ENCODE data around the gene CERK. TPM values are rescaled to one million over a fixed set of nuclear protein-coding genes. Genes with fewer than 3 reads are reported as not detected.

Gene CERK
- total and polyA plus RNA-seq, 9 of the 15 experiments (the other 6 are each of a cell fraction or from before 2014, with no cell fraction given): 1.1 to 14.9 (median 8.7) TPM

DNA sequence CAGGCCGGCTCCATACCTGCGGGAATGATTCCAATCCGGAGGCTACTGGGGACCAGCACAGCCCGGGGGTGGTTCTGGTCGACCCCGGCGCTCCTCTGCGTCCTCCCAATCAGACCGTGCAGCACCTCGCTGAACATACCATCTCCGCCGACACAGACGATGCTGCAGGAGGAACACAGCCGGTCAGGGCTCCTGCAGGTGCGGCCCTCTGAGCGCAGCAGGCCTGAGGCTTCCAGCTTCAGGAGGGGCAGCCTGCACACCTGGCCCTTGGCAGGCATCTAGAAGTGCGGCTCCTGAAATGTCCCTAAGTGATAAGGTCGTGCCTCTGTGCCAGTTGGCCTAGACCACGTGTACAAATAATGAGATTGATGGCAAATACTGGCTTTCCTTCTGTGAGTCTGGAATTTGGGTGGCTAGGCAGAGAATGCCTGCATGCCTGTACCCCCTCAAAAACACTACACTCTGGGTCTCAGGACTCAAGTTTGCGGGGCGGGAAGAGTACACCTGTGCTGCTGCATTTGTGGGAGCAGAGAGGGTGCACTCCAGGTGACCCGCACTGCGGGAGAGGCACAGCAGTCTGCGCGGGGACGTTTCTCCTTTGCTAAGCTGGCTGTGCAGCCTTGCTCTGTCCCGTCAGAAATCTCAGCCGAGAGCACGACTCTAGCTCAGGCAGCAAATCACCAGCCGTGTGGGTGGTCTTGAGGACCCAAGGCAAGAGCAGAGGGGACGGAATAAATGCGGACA, 30.1 kb downstream of the CERK start:
- H3K9me1 ChIP-seq (ENCODE audit: control insufficient read depth, insufficient read depth, low read length): no peaks in the 10 kb centered on the region
- no peak overlapping the region for H3K4me2 ChIP-seq (ENCODE audit: insufficient read depth, low read length)
- peaks cover 36% of the 10 kb centered on the region; the same call in 2 of the 3 replicates for H3K36me3 ChIP-seq (ENCODE audit: control insufficient read depth, insufficient read depth, low read length)
- H3K27ac ChIP-seq (ENCODE audit: extremely low read depth, low read depth, low read length): no peak overlapping the region
- no peak overlapping the region for H3K9ac ChIP-seq (ENCODE audit: insufficient read depth in 1 of 2, low read depth in 2 of 2, low read length in 2 of 2)
- H4K20me1 ChIP-seq (replicated peaks; ENCODE audit: control insufficient read depth, insufficient read depth, low read length): no peaks in the 10 kb centered on the region
- in situ Hi-C loops (cut with MboI): loop anchor here (10.0 kb wide), 1 partner anchor 1513 kb away; no protein-coding TSS in a partner anchor
- FAIRE-seq (no peak), ATAC-seq (no peak), DNase-seq (ENCODE audit: extremely low read depth in 1 of 4, low spot score in 3 of 4) (no peak)
- no peaks in the 10 kb centered on the region for H3K27me3 ChIP-seq (ENCODE audit: control insufficient read depth in 2 of 2, insufficient read depth in 2 of 2, low read length in 2 of 2)
- TF ChIP-seq, protein P1, sequence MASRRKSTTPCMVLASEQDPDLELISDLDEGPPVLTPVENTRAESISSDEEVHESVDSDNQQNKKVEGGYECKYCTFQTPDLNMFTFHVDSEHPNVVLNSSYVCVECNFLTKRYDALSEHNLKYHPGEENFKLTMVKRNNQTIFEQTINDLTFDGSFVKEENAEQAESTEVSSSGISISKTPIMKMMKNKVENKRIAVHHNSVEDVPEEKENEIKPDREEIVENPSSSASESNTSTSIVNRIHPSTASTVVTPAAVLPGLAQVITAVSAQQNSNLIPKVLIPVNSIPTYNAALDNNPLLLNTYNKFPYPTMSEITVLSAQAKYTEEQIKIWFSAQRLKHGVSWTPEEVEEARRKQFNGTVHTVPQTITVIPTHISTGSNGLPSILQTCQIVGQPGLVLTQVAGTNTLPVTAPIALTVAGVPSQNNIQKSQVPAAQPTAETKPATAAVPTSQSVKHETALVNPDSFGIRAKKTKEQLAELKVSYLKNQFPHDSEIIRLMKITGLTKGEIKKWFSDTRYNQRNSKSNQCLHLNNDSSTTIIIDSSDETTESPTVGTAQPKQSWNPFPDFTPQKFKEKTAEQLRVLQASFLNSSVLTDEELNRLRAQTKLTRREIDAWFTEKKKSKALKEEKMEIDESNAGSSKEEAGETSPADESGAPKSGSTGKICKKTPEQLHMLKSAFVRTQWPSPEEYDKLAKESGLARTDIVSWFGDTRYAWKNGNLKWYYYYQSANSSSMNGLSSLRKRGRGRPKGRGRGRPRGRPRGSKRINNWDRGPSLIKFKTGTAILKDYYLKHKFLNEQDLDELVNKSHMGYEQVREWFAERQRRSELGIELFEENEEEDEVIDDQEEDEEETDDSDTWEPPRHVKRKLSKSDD (conservative IDR thresholded peaks at IDR 0.05; ENCODE audit: low read length): no peak
- TF ChIP-seq TOE1 (IDR thresholded peaks at IDR 0.05; ENCODE audit: borderline replicate concordance): no peak
- no peak for TF ChIP-seq TOE1 (CRISPR knock-in tag; IDR thresholded peaks at IDR 0.05; ENCODE audit: borderline replicate concordance, low read depth)
- no peak for TF ChIP-seq GATAD2A (IDR thresholded peaks at IDR 0.05)
- no peak for TF ChIP-seq PTBP1 (IDR thresholded peaks at IDR 0.05; ENCODE audit: low read depth, low read length)
- intact Hi-C loops (cut with micrococcal nuclease): no loop called here
- H3K9me3 ChIP-seq (replicated peaks; ENCODE audit: control insufficient read depth, insufficient read depth, low read depth, low read length): no peaks in the 10 kb centered on the region
- no peak overlapping the region for H3K4me3 ChIP-seq
- no peak overlapping the region for H2AFZ ChIP-seq (ENCODE audit: low read depth, low read length)
- ChIA-PET POLR2A (no interaction called here), CTCF (ENCODE audit: low intra/inter-chr PET ratio) (no interaction called here)
- H3K79me2 ChIP-seq (ENCODE audit: control insufficient read depth, insufficient read depth, low read length): no peaks in the 10 kb centered on the region
- 82% methylated on average over 22 of the region's 32 CpGs for WGBS (ENCODE audit: insufficient coverage, low coverage, missing lambda C conversion rate)
- BruUV-seq (replicated peaks): no TSS peak
- no peaks in the 10 kb centered on the region for H3K4me1 ChIP-seq (replicated peaks in 1 of 2; ENCODE audit: control insufficient read depth in 2 of 2, insufficient read depth in 2 of 2, low read length in 2 of 2)
